HG02759 (cell line): ENCODE results near the gene CORO2A.

Source experiments
- ATAC-seq: cut with Tn5 transposase; IDR thresholded peaks from one replicate; pipeline ENCODE4 v1.9.1; 2021; ENCODE audit warnings: mild to moderate bottlenecking, moderate library complexity; ENCODE audit not compliant: unreplicated experiment

CORO2A gene

DNA sequence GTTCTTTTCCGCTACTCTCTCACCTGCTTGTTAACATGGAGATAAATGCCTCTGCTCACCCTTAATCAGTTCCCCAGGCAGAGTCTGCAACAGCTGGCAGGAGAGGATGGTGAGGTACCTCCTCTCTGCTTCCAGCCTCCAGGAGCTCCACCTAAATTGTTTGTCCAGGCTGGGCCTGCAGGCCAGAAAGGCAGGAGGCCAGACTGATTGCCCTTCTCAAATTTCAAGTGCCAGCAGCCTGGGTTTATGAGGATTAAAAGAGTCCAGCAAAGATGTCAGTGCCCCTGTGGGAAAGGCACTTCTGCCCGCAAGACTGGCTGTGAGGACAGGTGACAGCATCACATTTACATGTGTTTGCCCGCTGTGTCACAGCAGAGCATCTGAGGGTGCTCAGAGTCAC lies 19.8 kb downstream of the CORO2A start:
- ATAC-seq, result no peak

DNA sequence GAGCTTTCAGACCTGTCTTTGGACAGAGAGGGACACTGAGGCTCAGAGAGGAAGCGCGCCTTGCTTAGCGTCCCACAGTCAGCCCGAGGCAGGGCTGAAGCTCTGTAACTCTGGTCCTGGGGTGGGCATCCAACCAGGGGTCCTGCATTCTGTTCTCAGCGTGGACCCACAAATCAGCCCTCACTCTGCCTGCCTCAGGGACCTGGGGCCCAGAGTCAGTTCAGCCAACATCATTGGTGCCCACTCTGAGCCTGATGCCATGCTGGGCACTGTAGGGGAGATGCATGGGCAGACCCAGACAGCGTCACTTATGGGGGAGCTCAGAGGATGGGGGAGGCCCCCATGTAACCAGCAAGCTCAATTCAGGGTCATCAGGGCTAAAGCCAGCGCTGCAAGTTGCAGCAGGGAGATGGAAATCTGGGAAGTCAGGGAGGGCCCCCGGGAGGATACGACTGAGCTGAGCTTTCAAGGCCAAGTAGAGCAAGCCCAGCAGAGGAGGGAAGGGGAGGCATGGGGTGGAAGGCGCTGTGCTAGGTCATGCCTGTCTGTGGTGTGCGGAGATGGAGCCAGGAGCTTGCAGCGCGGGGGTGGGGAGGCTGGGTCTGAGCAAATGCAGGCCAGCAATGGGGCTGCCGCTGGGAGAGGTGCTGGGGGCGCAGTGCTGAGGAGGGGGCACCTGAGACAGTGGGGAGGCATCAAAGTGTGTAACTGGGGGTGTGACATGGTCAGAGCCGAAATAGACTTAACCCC lies 21.1 kb downstream of the CORO2A start:
- ATAC-seq, result no peak

DNA sequence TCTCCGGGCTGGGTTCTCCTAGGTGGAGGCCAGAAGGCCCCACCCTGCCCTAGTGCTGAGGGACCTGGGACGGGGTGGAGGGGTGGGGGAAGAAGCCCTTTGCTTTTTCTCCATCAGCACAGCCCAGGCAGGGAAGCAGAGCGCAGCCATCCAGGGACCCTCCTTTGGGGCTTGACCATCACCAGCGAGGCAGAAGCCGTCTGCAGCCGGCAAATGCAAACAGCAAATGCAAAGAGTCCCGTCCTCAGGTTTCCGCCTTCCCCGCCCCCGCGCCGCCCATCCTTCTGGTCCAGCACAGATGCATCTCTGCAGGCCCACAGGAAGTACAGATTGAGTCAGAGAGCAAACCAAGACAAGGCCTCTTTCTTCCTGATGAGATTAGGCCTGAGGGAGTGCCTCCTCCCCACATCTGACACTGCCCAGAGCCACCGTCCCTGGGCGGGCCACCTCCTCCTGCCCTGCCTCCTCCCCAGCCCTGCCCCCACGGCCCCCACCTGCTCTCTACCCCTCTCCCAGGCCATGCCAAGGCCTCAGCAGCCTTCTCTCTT lies 23.4 kb downstream of the CORO2A start:
- ATAC-seq, result peak; percentile 99

DNA sequence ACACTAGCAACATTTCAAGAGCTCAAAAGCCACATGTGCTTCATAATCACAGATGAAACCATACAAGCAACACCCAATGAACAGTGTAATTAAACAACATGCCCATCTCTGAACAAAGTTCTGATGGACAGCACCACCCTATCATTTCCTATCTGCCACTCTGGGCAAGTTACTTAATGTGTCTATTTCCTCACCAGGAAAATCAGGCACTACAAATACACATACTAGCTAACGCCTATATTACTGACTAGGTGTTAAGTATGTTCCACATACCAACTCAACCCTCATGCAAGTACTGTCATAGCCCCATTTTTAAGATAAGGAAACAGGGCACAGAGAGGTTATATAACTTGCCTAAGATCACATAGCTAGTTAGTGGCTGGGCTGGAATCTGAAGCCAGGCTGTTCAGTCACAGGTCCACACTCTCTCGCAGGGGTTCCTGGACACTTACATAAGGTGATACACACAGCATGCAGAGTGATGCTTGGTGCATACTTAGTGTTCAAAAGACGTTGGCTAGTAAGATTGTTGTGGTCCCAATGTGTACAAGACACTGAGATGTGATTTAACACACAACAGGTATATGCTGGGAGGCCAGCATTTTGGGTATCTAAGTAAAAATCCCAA lies 24.2 kb downstream of the CORO2A start:
- ATAC-seq, result no peak

DNA sequence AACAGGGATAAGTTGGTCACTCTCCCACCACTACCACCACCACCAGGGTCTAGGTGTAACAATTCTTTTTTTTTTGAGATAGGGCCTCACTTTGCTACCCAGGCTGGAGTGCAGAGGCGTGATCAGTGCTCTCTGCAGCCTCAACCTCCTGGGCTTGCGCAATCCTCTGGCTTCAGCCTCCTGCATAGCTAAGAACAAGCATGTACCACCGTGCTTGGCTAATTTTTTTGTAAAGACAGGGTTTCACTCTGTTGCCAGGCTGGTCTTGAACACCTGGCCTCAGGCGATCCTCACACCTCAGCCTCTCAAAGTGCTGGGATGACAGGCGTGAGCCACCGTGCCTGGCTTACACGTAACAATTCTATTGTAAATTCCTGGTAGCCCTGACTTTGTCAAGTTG lies 27.5 kb downstream of the CORO2A start:
- ATAC-seq, result no peak

DNA sequence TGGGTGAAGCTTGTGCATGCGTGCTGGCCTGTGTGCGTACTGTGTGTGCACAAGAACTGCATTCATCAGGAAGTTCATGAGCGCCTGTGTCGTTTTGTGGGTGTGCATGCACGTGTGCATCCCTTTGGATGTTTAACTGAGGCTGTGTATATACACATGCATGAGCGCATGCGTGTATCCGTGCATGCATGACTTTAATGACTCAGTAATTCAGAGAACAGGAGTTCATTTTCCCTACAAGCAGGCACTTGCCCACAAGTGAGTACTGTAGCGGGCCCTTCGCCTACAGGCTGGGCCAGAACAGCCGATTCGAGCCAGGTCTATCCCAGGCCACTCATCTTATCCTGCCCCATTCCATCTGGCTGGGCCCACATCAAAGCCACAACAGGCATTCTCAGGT lies 29.8 kb downstream of the CORO2A start:
- ATAC-seq, result no peak

DNA sequence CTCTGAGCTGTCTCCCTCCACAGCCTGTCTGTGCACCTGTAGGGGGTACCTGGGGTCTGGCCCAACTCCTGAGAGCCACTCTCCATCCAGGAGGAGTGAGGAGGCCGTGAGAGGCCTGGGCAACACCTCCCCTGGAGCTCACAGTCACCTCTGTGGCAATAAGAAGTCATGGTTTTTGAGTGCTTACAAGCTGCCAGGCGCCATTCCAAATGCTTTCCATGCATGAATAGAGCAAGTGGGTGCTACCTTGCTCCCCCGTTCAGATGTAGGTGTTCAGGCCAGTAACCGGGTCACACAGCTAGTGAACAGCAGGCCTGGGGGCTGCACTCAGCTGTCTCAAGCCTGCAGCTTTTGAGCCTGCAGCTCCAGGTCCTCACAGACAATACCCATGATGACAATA lies 30.6 kb downstream of the CORO2A start:
- no peak for ATAC-seq

DNA sequence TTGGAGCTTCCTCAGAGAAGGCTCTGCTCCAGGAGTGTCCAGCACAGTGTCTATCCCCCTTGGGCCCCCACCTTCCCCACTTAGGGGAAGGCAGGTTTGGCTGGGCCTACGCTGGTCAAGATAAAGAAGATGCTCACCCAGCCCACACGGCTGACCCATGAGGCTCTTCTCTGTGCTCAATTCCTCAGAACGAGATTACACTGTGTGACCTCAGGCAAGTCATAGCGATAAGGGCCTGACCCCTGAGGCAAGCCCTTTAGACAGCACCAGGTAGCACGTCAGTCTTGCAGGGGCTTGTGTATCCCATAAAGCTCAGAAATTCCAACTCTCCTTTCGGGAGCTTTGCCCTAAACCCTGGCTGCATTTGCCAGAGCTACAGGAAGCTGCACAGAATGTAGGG lies 32.6 kb downstream of the CORO2A start:
- no peak for ATAC-seq

DNA sequence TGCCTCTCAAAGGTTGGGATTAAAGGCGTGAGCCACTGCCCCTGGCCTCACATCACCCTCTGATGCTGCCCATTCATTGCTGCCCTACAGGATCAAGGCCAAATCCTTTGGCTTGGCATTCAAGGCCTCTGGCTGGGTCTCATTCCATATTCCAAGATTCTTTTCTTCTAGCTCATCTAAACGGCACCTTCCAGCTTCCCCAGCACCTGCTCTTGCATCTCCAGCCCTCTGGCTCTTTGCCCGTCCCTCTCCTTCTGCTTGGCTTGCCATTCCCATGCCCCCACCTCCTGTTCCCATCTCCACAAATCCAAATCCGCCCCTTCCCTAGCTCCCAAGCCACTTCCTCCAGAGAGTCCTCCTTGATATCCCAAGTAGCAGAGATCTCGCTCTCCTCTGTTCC lies 33.1 kb downstream of the CORO2A start:
- no peak for ATAC-seq

DNA sequence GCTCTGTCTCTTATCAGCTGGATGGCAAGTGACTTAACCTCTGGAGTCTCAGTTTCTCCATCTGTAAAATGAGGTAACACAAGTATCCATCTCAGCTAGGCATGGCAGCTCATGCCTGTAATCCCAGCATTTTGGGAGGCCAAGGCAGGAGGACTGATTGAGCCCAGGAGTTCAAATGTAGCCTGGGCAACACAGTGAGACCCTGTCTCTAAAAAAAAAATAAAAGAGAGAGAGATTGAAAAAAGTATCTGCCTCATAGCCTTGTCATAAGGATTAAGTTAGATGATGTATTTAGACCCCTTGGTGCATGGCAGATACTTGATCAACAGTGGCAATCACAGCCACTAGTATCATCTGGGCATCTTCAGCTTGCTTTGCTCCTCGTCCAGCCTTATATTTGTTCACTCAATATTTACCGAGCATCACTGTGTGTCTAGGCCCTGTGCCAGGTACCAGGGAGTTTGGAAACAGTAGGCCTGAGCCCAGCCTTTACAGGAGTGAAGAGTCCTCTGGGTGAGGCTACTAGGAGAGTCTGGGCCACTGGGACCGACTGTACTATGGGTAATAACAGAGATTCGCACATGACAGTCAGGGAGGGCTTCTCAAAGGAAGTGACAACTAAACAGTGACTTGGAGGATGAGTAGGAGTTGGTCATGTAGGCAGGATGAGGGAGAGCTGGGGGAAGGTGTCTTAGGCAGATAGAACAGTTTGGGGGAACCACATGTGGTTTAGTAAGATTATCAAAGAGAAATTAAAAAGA lies 34.2 kb downstream of the CORO2A start:
- ATAC-seq, result no peak

DNA sequence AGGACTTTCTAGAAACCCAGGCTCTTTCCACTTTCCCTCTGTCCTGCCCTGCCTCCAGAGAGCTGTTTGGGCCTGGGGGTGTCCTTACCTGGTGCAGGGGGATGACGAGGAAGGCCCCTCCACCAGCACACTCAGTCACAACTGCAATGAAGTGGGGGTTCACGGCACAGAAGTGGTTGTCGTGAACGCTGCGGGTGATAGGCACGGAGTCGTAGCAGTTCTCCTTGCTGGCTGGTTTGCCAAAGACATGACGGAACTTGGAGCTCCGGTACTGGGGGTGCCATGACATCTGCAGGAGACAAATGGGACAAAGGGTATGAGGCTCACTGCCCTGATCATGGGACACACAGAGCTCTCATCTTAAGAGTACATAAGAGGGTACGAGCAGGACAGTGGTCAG lies 35.1 kb downstream of the CORO2A start:
- ATAC-seq, result no peak

DNA sequence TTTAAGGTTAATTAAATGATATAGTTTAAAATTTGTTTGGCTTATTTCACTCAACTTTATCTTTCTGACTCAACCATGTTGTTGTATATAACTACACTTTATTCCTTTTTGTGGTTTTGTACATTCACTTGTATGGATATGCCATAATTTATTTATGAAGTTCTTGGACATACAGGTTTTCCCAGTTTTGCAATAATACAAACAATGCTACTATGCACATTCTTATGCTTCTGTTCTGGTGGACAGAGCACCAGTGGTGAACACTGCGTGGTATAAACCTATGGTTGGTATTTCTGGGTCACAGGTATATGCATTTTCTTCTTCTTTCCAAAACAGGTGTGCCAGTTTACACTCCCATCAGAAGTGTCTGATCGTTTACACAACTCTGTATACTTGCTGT lies 37.8 kb downstream of the CORO2A start:
- ATAC-seq, result no peak

DNA sequence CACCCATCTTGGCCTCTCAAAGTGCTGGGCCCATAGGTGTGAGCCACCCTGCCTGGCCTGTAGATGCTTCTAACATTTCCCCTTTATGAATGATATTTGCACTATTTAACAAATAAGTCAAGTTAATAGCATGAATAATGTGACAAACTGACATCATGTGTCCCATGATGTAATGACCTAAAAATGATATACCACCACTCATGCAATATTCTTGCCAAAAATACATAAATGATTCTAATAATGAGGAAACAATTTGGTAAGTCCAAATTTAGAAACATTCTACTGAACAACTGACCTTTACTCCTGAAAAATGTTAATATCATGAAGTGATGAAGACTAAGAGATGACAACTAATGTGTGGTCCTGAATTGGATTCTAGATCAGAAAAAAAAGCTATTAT lies 39.9 kb downstream of the CORO2A start:
- ATAC-seq, result no peak

DNA sequence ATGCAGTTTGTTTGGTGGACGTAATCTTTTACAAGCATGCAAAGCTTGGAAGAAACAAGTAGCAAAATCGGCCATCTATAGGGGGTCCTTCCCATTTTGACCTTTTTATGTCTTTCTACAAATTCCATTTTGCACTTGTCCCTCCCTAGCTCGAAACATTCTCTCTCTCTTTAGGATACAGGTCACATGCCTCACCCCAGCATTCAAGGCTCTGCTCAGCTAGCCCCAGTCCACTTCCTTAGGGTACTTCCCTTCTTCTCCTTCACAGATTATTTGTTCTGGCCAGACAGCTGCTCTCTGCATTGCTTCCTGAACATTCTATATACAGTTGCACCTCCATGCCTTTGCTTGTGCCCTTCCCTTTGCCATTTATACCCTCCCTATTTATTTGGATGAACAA lies 41.7 kb downstream of the CORO2A start:
- no peak for ATAC-seq

DNA sequence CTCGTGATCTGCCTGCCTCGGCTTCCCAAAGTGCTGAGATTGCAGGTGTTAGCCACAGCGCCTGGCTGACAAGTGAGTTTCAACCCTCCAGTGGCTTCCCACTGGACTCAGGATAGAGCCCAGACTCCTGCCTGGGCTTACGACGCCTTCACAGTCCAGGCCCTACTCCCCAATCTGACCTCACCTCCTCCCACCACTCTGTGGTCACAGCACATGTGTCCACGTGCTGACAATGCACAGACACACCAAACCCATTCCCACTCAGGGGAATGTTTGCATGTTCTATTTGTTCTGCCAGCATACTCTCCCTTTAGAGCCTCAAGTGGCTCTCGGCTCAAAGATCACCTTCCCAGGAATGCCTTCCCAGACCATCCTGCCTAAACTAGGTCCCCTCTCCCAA lies 42.3 kb downstream of the CORO2A start:
- ATAC-seq, result no peak

DNA sequence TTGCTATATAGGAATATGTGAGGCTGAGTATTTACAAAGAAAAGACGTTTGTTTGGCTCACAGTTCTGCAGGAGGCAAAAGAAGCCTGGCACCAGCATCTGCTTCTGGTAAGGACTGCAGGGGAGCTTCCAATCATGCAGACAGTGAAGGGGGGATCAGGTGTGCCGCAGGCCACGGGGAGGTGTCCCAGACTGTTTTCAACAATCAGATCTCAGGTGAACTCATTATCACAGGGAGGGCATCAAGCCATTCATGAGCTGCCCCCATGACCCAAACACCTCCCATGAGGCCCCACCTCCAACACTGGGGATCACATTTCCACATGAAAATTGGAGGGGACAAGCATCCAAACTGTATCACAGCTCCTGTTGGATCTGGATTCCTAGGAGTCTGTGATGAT lies 43.0 kb downstream of the CORO2A start:
- no peak for ATAC-seq

DNA sequence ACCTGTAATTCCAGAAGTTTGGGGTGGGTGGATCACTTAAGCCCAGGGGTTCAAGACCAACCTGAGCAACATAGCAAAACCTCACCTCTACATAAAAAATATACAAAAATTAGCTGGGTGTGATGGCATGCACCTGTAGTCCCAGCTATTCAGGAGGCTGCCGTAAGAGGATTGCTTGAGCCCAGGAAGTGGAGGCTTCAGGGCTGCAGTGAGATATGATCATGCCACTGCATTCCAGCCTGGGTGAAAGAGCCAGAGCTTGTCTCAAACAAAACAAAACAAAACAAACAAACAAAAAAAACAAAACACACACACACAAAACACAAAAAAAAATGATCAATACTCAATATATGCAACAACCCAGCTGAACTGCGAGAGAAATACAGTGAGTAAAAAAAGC lies 44.0 kb downstream of the CORO2A start:
- ATAC-seq, result no peak

DNA sequence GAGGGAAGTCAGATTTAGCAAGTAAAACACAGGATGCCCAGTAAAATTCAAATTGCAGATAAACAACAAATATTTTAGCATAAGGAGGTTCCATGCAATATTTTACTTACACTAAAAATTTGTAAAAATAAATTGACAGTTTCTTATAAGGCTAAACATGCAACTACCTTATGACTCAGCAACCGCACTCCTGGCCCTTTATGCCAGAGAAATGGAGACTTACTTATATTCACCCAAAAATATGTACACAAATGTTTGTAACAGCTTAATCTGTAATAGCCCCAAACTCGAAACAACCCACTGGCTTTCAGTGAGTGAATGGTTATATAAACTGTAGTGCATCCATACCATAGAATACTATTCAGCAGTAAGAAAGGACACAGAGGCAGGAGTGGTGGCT lies 44.9 kb downstream of the CORO2A start:
- ATAC-seq, result no peak

DNA sequence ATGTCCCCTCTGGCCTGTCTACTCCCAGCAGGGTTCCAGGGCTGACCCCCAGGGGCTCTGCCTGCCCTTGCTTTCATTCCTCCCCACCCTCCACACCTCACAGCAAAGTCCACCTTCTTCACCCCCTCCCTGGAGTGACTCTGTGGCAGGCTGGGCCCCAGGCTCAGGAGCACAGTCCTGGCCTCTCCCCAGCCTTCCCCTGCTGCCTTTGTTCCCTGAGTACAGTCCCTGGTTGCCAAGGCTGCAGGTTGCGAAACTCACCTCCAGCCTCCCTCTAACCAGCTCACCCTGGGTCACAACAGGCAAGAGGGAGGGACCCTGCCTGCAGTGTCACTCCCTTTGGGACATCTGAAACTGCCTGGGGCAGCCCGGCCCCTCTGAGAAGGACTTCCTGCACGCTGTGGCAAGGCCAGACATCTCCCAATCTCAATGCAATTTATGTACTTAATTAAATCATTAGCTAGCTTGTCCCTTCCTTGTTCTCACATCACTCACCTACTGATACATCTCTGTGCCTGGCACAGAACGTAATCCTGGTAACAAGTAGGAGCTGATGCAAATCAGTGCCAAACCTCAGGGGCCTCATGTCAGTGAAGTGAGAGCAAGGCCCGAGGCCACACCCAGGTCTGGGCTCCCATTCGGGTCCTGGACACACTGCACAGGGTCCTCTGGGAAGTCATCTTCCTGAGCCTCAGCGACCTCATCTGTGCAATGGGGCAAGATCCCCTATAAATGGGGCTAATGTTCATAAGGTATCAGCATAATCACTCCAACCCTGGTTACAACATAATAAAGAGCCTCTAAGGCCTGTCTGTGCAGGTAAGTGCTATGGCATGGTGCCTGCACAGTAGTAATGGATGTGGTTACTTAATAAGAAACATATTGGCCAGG lies 46.1 kb downstream of the CORO2A start:
- peak; percentile 52 for ATAC-seq

DNA sequence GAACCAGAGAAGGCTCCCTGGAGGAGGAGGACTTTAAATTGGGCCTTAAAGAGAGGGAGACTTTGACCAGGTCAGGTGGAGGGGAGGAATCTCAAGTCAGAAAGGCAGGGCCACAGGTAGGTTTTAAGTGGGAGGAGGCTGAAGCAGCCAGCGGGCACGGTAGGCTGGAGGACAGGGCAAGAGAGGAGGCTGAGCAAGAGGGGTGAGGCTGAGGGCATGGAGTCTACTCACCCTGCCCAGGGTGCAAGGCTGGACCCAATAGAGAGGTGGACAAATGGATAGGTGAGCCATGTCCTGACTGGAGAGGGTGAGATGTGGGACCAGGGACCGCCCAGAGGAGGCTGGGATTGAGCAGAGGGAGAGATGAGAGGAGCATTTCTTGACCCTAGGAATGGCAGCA lies 47.8 kb downstream of the CORO2A start:
- ATAC-seq, result no peak

DNA sequence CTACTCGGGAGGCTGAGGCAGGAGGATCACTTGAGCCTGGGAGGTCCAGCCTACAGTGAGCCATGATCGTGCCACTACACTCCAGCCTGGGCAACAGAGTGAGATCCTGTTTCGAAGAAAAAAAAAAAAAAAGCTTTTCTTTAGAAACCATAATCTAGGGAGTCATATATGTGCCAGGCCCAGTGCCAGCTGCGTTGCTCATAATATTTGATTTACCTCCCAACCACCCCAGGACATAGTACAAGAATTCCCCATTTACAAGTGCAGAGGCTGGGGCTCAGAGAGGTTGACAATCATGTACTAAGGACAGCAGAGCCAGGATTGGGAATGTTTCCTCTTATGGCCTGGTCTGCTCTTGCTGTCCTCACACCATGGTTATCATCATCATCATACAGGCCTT lies 48.4 kb downstream of the CORO2A start:
- ATAC-seq, result no peak
